Measurements from ENCODE around the gene PDGFA.

PDGFA gene

GRCh38 chr7:537911-538634 lies 18.4 kb upstream of the PDGFA start:
- TF ChIP-seq TAF1 (IDR thresholded peaks at IDR 0.05; ENCODE audit: low read depth) (0 out of 2 replicates have a peak, but pooled peaks have one; percentile 20), REST (IDR thresholded peaks at IDR 0.05; ENCODE audit: low read depth) (no peak), ZBTB7A (IDR thresholded peaks at IDR 0.05; ENCODE audit: low read depth) (peak; percentile 51; the same call in 1 of the 2 replicates), FOXM1 (IDR thresholded peaks at IDR 0.05; ENCODE audit: borderline replicate concordance, low read depth) (0 out of 2 replicates have a peak, but pooled peaks have one; percentile 25), USF1 (IDR thresholded peaks at IDR 0.05) (0 out of 2 replicates have a peak, but pooled peaks have one; percentile 8), MAX (IDR thresholded peaks at IDR 0.05) (no peak), RAD21 (IDR thresholded peaks at IDR 0.05; ENCODE audit: low read depth) (no peak), YY1 (IDR thresholded peaks at IDR 0.05; ENCODE audit: low read depth) (no peak), TEAD4 (IDR thresholded peaks at IDR 0.05) (peak; percentile 96), TCF12 (IDR thresholded peaks at IDR 0.05; ENCODE audit: low read depth) (peak; percentile 84), EP300 (IDR thresholded peaks at IDR 0.05; ENCODE audit: borderline replicate concordance) (peak; percentile 75; the same call in 1 of the 2 replicates), EGR1 (IDR thresholded peaks at IDR 0.05) (peak; percentile 52), CREB1 (IDR thresholded peaks at IDR 0.05; ENCODE audit: low read depth) (no peak)

GRCh38 chr7:536231-536630 lies 16.6 kb upstream of the PDGFA start:
- no peak for TF ChIP-seq EGR1 (IDR thresholded peaks at IDR 0.05)

GRCh38 chr7:534959-535358 lies 15.3 kb upstream of the PDGFA start:
- no peak for TF ChIP-seq FOXM1 (IDR thresholded peaks at IDR 0.05; ENCODE audit: borderline replicate concordance, low read depth)
- no peak for TF ChIP-seq EP300 (IDR thresholded peaks at IDR 0.05; ENCODE audit: borderline replicate concordance)
- no peak for TF ChIP-seq MAX (IDR thresholded peaks at IDR 0.05)
- TF ChIP-seq RAD21 (IDR thresholded peaks at IDR 0.05; ENCODE audit: low read depth), result no peak
- no peak for TF ChIP-seq TEAD4 (IDR thresholded peaks at IDR 0.05)
- TF ChIP-seq TCF12 (IDR thresholded peaks at IDR 0.05; ENCODE audit: low read depth), result no peak
- TF ChIP-seq CREB1 (IDR thresholded peaks at IDR 0.05; ENCODE audit: low read depth), result no peak
- no peak for TF ChIP-seq TAF1 (IDR thresholded peaks at IDR 0.05; ENCODE audit: low read depth)
- no peak for TF ChIP-seq CEBPB (IDR thresholded peaks at IDR 0.05)
- no peak for TF ChIP-seq NFIC (IDR thresholded peaks at IDR 0.05)
- no peak for TF ChIP-seq EGR1 (IDR thresholded peaks at IDR 0.05)

- TF ChIP-seq NFIC (IDR thresholded peaks at IDR 0.05), result no peak
- no peak for TF ChIP-seq USF1 (IDR thresholded peaks at IDR 0.05)
- no peak for TF ChIP-seq TEAD4 (IDR thresholded peaks at IDR 0.05)
- TF ChIP-seq YY1 (IDR thresholded peaks at IDR 0.05; ENCODE audit: low read depth), result no peak
- TF ChIP-seq MAX (IDR thresholded peaks at IDR 0.05), result no peak
- TF ChIP-seq RAD21 (IDR thresholded peaks at IDR 0.05; ENCODE audit: low read depth), result no peak
- no peak for TF ChIP-seq CEBPB (IDR thresholded peaks at IDR 0.05)
- no peak for TF ChIP-seq FOXM1 (IDR thresholded peaks at IDR 0.05; ENCODE audit: borderline replicate concordance, low read depth)
- TF ChIP-seq CREB1 (IDR thresholded peaks at IDR 0.05; ENCODE audit: low read depth), result no peak
Observed at GRCh38 chr7:534075-534474, 14.4 kb upstream of the PDGFA start.

- TF ChIP-seq ZBTB7A (IDR thresholded peaks at IDR 0.05; ENCODE audit: low read depth) (no peak), EP300 (IDR thresholded peaks at IDR 0.05; ENCODE audit: borderline replicate concordance) (no peak), EGR1 (IDR thresholded peaks at IDR 0.05) (no peak), FOXM1 (IDR thresholded peaks at IDR 0.05; ENCODE audit: borderline replicate concordance, low read depth) (no peak), USF1 (IDR thresholded peaks at IDR 0.05) (no peak), RAD21 (IDR thresholded peaks at IDR 0.05; ENCODE audit: low read depth) (no peak), NFIC (IDR thresholded peaks at IDR 0.05) (no peak), MAX (IDR thresholded peaks at IDR 0.05) (no peak), REST (IDR thresholded peaks at IDR 0.05; ENCODE audit: low read depth) (no peak), CEBPB (IDR thresholded peaks at IDR 0.05) (no peak), YY1 (IDR thresholded peaks at IDR 0.05; ENCODE audit: low read depth) (no peak), CREB1 (IDR thresholded peaks at IDR 0.05; ENCODE audit: low read depth) (no peak), TCF12 (IDR thresholded peaks at IDR 0.05; ENCODE audit: low read depth) (no peak), TEAD4 (IDR thresholded peaks at IDR 0.05) (no peak), TAF1 (IDR thresholded peaks at IDR 0.05; ENCODE audit: low read depth) (no peak)
Observed at GRCh38 chr7:533266-533665, 13.6 kb upstream of the PDGFA start.

Measured in Ishikawa (cell line).